ENCODE data around the gene LRRC8E. TPM values are rescaled to one million over a fixed set of nuclear protein-coding genes. Genes with fewer than 3 reads are reported as not detected.

Gene LRRC8E
- total RNA-seq, 1 donor from 2014 or later, result 3.5 TPM

DNA sequence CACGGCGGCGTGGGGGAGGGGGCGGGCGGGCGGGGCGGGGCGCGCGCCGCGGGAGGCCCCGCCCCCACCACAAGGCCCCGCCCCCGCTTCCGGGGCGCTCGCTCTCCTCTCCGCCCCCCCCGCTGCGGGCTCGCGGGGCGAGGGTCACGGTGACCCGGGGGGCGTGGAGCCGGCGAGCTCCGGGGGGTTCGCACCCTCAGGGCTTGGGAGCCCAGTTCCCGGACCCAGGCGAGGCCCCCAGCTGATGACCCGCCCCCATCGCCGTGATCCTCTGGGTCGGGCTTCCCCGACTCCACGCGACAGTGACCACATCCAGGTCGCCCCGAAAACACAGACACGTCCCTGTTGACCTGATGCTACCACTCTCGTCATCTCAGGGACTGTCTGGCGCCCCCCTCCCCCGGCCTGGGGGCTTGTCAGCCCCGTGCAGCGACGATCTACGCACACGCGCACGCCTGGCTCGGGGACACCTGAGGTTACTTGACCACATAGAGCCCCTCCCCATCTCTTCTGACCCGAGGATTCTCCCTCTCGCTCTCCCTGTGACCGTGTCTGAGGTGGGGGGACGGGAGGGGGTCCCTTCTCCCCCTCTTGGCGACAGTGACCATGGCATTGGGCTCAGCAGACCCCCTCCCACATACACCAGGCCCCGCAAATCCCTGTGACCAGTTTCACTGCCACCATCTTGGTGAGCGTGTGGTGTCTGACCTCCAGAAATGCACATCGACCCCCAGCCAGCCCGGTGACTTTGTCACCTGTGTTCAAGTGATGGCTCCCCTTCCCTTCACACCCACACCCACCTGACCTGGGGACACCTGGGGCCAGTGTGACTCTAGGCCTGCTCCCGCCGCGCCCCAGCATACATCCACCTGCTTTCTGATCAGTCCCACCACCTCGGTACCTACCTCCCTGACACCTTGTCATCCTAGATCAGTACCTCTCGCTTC, 16.0 kb downstream of the LRRC8E start:
- no peak for DNase-seq (ENCODE audit: extremely low spot score, unreplicated experiment)
- H3K9me3 Mint-ChIP-seq (ENCODE audit: unreplicated experiment), result no peaks in the 10 kb centered on the region

DNA sequence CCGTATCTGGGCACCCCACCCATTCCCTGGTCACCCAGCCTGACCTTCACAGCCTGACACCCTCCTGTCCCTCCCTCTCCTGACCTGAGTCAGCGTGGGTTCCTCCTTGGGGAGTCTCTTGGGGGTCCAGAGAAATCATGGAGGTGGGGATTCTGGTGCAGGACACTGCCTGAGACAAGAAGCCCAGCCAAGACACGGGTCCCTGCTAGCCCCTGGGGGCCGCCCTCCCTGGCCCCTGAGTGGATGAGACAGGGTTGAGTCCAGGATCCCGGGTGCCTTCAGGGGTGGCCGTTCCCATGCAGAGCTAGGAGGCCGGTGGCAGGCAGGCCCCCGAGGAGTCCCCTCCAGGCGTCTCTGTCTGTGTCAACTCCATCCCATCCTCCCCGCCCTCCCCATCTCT, 17.0 kb downstream of the LRRC8E start:
- Mint-ChIP-seq H3K9me3 (ENCODE audit: unreplicated experiment) (no peaks in the 10 kb centered on the region), H3K27ac (ENCODE audit: unreplicated experiment) (peak overlapping the region; percentile 88)

More for the DNA sequence above, 16.0 kb downstream of the LRRC8E start:
- Mint-ChIP-seq H3K27me3 (ENCODE audit: unreplicated experiment) (no peaks in the 10 kb centered on the region), H3K4me1 (ENCODE audit: unreplicated experiment) (peaks cover 26% of the 10 kb centered on the region), H3K36me3 (ENCODE audit: unreplicated experiment) (peaks cover 3% of the 10 kb centered on the region), H3K4me3 (ENCODE audit: unreplicated experiment) (peak overlapping the region; percentile 80), H3K27ac (ENCODE audit: unreplicated experiment) (peak overlapping the region; percentile 88)
- TF ChIP-seq, protein P1, sequence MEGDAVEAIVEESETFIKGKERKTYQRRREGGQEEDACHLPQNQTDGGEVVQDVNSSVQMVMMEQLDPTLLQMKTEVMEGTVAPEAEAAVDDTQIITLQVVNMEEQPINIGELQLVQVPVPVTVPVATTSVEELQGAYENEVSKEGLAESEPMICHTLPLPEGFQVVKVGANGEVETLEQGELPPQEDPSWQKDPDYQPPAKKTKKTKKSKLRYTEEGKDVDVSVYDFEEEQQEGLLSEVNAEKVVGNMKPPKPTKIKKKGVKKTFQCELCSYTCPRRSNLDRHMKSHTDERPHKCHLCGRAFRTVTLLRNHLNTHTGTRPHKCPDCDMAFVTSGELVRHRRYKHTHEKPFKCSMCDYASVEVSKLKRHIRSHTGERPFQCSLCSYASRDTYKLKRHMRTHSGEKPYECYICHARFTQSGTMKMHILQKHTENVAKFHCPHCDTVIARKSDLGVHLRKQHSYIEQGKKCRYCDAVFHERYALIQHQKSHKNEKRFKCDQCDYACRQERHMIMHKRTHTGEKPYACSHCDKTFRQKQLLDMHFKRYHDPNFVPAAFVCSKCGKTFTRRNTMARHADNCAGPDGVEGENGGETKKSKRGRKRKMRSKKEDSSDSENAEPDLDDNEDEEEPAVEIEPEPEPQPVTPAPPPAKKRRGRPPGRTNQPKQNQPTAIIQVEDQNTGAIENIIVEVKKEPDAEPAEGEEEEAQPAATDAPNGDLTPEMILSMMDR (IDR thresholded peaks at IDR 0.05), result no peak

DNA sequence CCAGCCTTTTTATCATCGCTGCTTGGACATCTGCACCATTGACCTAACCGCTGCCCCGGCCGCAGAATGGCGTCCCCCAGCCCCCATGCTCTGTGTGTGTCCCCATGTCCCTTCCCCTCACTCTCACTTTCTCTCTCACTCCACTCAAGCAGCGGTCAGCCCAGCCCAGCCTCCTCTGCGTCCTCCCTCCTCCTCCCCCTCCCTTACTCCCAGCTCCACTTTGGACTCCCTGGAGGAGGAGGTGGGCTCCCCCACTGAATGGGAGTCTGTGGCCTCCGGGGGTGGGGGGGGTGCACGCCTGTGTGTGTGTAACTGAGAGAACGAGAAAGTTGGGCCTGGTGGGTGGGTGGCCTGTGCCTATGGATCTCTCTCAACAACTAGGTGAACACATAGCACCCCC, 17.5 kb downstream of the LRRC8E start:
- Mint-ChIP-seq H3K9me3 (ENCODE audit: unreplicated experiment) (no peaks in the 10 kb centered on the region), H3K36me3 (ENCODE audit: unreplicated experiment) (peaks cover 4% of the 10 kb centered on the region), H3K4me3 (ENCODE audit: unreplicated experiment) (peak overlapping the region; percentile 80), H3K27ac (ENCODE audit: unreplicated experiment) (peak overlapping the region; percentile 21), H3K27me3 (ENCODE audit: unreplicated experiment) (no peaks in the 10 kb centered on the region), H3K4me1 (ENCODE audit: unreplicated experiment) (peaks cover 26% of the 10 kb centered on the region)
- TF ChIP-seq, protein P1 (IDR thresholded peaks at IDR 0.05), result no peak
- DNase-seq (ENCODE audit: extremely low spot score, unreplicated experiment), result no peak

More for the DNA sequence above, 17.0 kb downstream of the LRRC8E start:
- Mint-ChIP-seq H3K4me3 (ENCODE audit: unreplicated experiment) (peak overlapping the region; percentile 80), H3K4me1 (ENCODE audit: unreplicated experiment) (peaks cover 26% of the 10 kb centered on the region), H3K27me3 (ENCODE audit: unreplicated experiment) (no peaks in the 10 kb centered on the region), H3K36me3 (ENCODE audit: unreplicated experiment) (no peaks in the 10 kb centered on the region)
- TF ChIP-seq, protein P1 (IDR thresholded peaks at IDR 0.05), result no peak
- no peak for DNase-seq (ENCODE audit: extremely low spot score, unreplicated experiment)

DNA sequence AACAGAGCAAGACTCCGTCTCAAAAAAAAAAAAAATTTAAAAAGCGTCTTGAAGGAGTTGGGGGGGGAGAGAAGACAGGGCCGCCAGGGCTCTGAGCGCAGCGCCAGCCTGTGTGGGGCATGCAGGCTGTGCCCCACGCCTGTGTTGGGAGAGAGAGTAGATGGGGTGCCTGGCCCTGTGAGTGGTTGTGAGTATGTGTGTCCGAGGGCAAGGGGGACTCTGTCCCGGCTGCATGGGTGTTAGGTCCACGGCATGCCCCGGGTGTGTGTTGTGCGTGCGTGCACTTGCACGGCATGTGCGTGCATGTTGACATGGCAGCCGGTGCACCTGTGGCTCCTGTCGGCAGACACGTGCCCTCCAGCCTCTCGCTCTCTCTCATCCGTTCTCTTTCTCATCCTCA, 18.8 kb downstream of the LRRC8E start:
- peaks cover 8% of the 10 kb centered on the region for H3K36me3 Mint-ChIP-seq (ENCODE audit: unreplicated experiment)
- H3K4me3 Mint-ChIP-seq (ENCODE audit: unreplicated experiment), result no peak overlapping the region
- H3K9me3 Mint-ChIP-seq (ENCODE audit: unreplicated experiment), result no peaks in the 10 kb centered on the region
- no peaks in the 10 kb centered on the region for H3K27me3 Mint-ChIP-seq (ENCODE audit: unreplicated experiment)
- no peak overlapping the region for H3K27ac Mint-ChIP-seq (ENCODE audit: unreplicated experiment)
- TF ChIP-seq, protein P1 (IDR thresholded peaks at IDR 0.05), result no peak
- peaks cover 26% of the 10 kb centered on the region for H3K4me1 Mint-ChIP-seq (ENCODE audit: unreplicated experiment)
- DNase-seq (ENCODE audit: extremely low spot score, unreplicated experiment), result no peak

DNA sequence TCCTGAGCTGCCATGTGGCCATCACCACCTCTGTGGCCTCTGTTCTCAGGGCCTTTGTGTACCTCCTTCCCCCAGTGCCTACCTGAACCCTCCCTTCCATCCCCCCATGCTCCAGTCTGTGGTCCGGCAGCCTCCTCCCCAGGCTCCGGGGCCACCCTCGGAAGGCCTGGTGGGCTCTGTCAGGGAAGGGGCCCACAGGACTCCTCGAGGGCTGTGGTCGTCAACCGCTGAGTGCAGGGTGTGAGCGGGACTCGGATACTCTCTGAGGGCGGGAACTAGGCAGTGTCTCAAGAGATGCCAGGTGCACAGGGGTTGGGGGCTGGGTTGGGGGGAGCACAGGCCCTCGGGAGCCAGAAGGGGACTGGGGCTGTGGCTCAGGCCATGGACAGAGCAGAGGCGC, 19.2 kb downstream of the LRRC8E start:
- Mint-ChIP-seq H3K36me3 (ENCODE audit: unreplicated experiment) (peaks cover 8% of the 10 kb centered on the region), H3K9me3 (ENCODE audit: unreplicated experiment) (no peaks in the 10 kb centered on the region), H3K27ac (ENCODE audit: unreplicated experiment) (no peak overlapping the region), H3K27me3 (ENCODE audit: unreplicated experiment) (no peaks in the 10 kb centered on the region), H3K4me1 (ENCODE audit: unreplicated experiment) (peaks cover 23% of the 10 kb centered on the region), H3K4me3 (ENCODE audit: unreplicated experiment) (no peak overlapping the region)
- DNase-seq (ENCODE audit: extremely low spot score, unreplicated experiment), result no peak
- TF ChIP-seq, protein P1 (IDR thresholded peaks at IDR 0.05), result no peak

Measured in osteocyte (in vitro differentiated cells).